Cardiac muscle cell (in vitro differentiated cells and primary cell): ENCODE measurements around the gene FLRT1. TPM values are rescaled to one million over a fixed set of nuclear protein-coding genes. Genes with fewer than 3 reads are reported as not detected.

Experiments
- DNase-seq, 2 donors: peaks; one replicate each; pipeline versions ENCODE4 v3.0.0 to v3.0.0-alpha.2; 2010 to 2017; ENCODE audit warnings: low read depth in 1 of 2, low spot score in 1 of 2
- H3K27ac ChIP-seq: fragments of 200-600 bp; sonication (generic); 2 replicates; pipeline ENCODE4 v1.5.1; 2016
- H3K27me3 ChIP-seq: fragments of 200-600 bp; sonication (generic); 2 replicates; pipeline ENCODE4 v1.6.0; 2016; ENCODE audit warnings: control low read depth
- H3K36me3 ChIP-seq: fragments of 200-600 bp; sonication (generic); 2 replicates; pipeline ENCODE4 v1.5.1; 2016; ENCODE audit warnings: control low read depth
- H3K4me1 ChIP-seq: fragments of 200-600 bp; sonication (generic); 2 replicates; pipeline ENCODE4 v1.8.1; 2017; ENCODE audit warnings: low read depth, mild to moderate bottlenecking, mixed run types
- H3K4me3 ChIP-seq: fragments of 200-600 bp; sonication (generic); 2 replicates; pipeline ENCODE4 v1.5.1; 2016; ENCODE audit warnings: mild to moderate bottlenecking
- H3K9me3 ChIP-seq: fragments of 200-600 bp; sonication (generic); 2 replicates; pipeline ENCODE4 v1.5.1; 2017; ENCODE audit warnings: low read depth, mild to moderate bottlenecking, control low read depth
- CTCF ChIP-seq: IDR thresholded peaks from 2 replicates; pipeline ENCODE4 v1.5.1; 2012; ENCODE audit warnings: low read depth, mild to moderate bottlenecking, low read length
- polyA plus RNA-seq: library from polyadenylated mRNA; unstranded; fragments of >200 nt; fragmentation: Nextera tagmentation; extraction: Ambion mirVana; gene quantifications from 2 replicates; pipeline ENCODE4 v1.2.1, GENCODE V29; 2016
- total RNA-seq: library from RNA; depleted of rRNA; stranded (reverse); fragments of >200 nt; gene quantifications from 2 replicates; pipeline ENCODE4 v1.2.3, GENCODE V29; 2016

Gene FLRT1
- total and polyA plus RNA-seq, 2 experiments from 2014 or later: 0.69 to 2.9 TPM

DNA sequence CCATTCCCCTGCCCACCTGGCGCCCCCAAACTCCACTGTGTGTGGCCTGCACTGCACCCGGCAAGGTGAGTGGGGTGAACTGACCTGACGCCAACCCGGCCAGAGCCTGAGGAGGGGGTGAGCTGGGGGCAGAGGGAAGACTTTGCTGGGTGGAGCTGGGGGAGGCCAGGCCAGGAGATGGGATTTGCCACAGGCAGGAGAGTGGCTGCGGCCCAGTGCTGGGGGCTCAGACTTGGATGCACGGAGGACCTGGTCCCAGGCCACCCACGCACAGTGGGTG is 17.8 kb upstream of the FLRT1 start:
- H3K27ac ChIP-seq: no peak overlapping the region
- no peaks in the 10 kb centered on the region for H3K9me3 ChIP-seq
- no peaks in the 10 kb centered on the region for H3K27me3 ChIP-seq
- TF ChIP-seq CTCF: no peak
- H3K4me3 ChIP-seq: no peak overlapping the region
- DNase-seq: no peak
- H3K4me1 ChIP-seq: peaks cover 4% of the 10 kb centered on the region
- no peaks in the 10 kb centered on the region for H3K36me3 ChIP-seq

DNA sequence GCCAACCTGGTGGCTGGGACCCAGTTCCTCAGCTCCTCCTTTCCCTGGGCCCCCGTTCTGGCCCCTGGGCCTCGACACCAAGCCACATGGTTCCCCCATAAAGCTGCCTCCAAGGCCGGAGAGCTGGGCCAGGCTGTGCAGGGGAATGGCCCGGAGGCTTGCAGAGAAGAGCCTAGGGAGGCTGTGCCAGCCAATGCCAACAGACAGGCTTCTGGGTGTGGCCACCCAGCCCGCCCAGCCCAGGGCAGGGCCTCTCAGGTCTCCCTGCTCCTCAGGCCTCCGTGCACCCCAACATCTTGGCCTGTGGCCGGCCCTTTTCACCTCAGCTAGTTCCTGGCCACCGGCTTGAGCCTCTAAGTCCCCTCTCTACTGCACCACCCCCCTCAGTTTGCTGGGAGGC is 17.4 kb upstream of the FLRT1 start:
- Histone ChIP-seq H3K9me3 (no peaks in the 10 kb centered on the region), H3K27ac (no peak overlapping the region), H3K4me3 (no peak overlapping the region), H3K27me3 (no peaks in the 10 kb centered on the region), H3K36me3 (no peaks in the 10 kb centered on the region), H3K4me1 (peaks cover 4% of the 10 kb centered on the region)
- no peak for TF ChIP-seq CTCF
- DNase-seq: no peak

GRCh38 chr11:64019106-64020037 is 16.4 kb upstream of the FLRT1 start:
- H3K9me3 ChIP-seq: no peaks in the 10 kb centered on the region
- H3K27me3 ChIP-seq: no peaks in the 10 kb centered on the region
- H3K36me3 ChIP-seq: no peaks in the 10 kb centered on the region
- H3K4me1 ChIP-seq: peaks cover 4% of the 10 kb centered on the region
- no peak overlapping the region for H3K4me3 ChIP-seq
- DNase-seq: no peak
- no peak for TF ChIP-seq CTCF
- H3K27ac ChIP-seq: no peak overlapping the region

GRCh38 chr11:64020976-64021756 is 14.6 kb upstream of the FLRT1 start:
- Histone ChIP-seq H3K4me1 (peaks cover 8% of the 10 kb centered on the region), H3K27ac (no peak overlapping the region), H3K27me3 (no peaks in the 10 kb centered on the region), H3K4me3 (no peak overlapping the region), H3K9me3 (no peaks in the 10 kb centered on the region), H3K36me3 (no peaks in the 10 kb centered on the region)
- DNase-seq: no peak
- TF ChIP-seq CTCF: no peak

GRCh38 chr11:64021757-64022093 is 14.0 kb upstream of the FLRT1 start:
- Histone ChIP-seq H3K4me3 (no peak overlapping the region), H3K36me3 (no peaks in the 10 kb centered on the region), H3K27me3 (no peaks in the 10 kb centered on the region), H3K9me3 (no peaks in the 10 kb centered on the region), H3K4me1 (peaks cover 8% of the 10 kb centered on the region), H3K27ac (no peak overlapping the region)
- no peak for DNase-seq
- no peak for TF ChIP-seq CTCF
